ENCODE results near the gene ARHGAP22.

- no peak for TF ChIP-seq CTCF (IDR thresholded peaks at IDR 0.05 in 2 of 3, conservative IDR thresholded peaks at IDR 0.05 in 1 of 3; ENCODE audit: borderline replicate concordance in 1 of 3, insufficient read depth in 1 of 3, low read depth in 2 of 3, low read length in 2 of 3)
- TF ChIP-seq, protein P1, sequence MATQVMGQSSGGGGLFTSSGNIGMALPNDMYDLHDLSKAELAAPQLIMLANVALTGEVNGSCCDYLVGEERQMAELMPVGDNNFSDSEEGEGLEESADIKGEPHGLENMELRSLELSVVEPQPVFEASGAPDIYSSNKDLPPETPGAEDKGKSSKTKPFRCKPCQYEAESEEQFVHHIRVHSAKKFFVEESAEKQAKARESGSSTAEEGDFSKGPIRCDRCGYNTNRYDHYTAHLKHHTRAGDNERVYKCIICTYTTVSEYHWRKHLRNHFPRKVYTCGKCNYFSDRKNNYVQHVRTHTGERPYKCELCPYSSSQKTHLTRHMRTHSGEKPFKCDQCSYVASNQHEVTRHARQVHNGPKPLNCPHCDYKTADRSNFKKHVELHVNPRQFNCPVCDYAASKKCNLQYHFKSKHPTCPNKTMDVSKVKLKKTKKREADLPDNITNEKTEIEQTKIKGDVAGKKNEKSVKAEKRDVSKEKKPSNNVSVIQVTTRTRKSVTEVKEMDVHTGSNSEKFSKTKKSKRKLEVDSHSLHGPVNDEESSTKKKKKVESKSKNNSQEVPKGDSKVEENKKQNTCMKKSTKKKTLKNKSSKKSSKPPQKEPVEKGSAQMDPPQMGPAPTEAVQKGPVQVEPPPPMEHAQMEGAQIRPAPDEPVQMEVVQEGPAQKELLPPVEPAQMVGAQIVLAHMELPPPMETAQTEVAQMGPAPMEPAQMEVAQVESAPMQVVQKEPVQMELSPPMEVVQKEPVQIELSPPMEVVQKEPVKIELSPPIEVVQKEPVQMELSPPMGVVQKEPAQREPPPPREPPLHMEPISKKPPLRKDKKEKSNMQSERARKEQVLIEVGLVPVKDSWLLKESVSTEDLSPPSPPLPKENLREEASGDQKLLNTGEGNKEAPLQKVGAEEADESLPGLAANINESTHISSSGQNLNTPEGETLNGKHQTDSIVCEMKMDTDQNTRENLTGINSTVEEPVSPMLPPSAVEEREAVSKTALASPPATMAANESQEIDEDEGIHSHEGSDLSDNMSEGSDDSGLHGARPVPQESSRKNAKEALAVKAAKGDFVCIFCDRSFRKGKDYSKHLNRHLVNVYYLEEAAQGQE (IDR thresholded peaks at IDR 0.05; ENCODE audit: low read depth) = no peak
- no peak for TF ChIP-seq SIN3A (IDR thresholded peaks at IDR 0.05; ENCODE audit: low read depth)
These were observed 36.3 kb downstream of the ARHGAP22 start for GRCh38 chr10:48568546-48568945.

Data from HCT116 (cell line).